Activated naive CD4-positive, alpha-beta T cell treated with anti-CD3 and anti-CD28 coated beads, Interleukin-2, amount 50 U/mL, for 72 hours (primary cell): ENCODE measurements around the gene DAGLB. TPM values are rescaled to one million over a fixed set of nuclear protein-coding genes. Genes with fewer than 3 reads are reported as not detected.
"Not testable (repeated sequence)": the region's sequence is repeated elsewhere in the genome, so short reads cannot be mapped to it uniquely, and the experiment has no call there.

Experiments
- ATAC-seq, 2 donors: fragments of 150-1000 bp; cut with Tn5 transposase; 2 replicates each; pipeline ENCODE4 v1.10.0; 2021; ENCODE audit warnings: mild to moderate bottlenecking in 2 of 2, moderate library complexity in 2 of 2
- DNase-seq, 2 donors: peaks; one replicate each; pipeline ENCODE4 v3.0.0; 2021 to 2022; ENCODE audit warnings: low spot score in 2 of 2
- H3K27ac Mint-ChIP-seq, 2 donors: one replicate each; pipeline ENCODE4 v1.8.0; 2022; ENCODE audit warnings: mild to moderate bottlenecking in 2 of 2, mixed read lengths in 2 of 2
- H3K36me3 Mint-ChIP-seq, 2 donors: one replicate each; pipeline ENCODE4 v1.8.0; 2022; ENCODE audit warnings: mixed read lengths in 2 of 2
- H3K9me3 Mint-ChIP-seq, 2 donors: one replicate each; pipeline ENCODE4 v1.8.0; 2022; ENCODE audit warnings: mixed read lengths in 2 of 2
- total RNA-seq, 2 donors: library from RNA; stranded (reverse); gene quantifications; one replicate each; pipeline ENCODE4 v1.2.3, GENCODE V29; 2022

DAGLB gene
- total RNA-seq, 2 donors from 2014 or later, result 19.1 to 20.7 TPM

DNA sequence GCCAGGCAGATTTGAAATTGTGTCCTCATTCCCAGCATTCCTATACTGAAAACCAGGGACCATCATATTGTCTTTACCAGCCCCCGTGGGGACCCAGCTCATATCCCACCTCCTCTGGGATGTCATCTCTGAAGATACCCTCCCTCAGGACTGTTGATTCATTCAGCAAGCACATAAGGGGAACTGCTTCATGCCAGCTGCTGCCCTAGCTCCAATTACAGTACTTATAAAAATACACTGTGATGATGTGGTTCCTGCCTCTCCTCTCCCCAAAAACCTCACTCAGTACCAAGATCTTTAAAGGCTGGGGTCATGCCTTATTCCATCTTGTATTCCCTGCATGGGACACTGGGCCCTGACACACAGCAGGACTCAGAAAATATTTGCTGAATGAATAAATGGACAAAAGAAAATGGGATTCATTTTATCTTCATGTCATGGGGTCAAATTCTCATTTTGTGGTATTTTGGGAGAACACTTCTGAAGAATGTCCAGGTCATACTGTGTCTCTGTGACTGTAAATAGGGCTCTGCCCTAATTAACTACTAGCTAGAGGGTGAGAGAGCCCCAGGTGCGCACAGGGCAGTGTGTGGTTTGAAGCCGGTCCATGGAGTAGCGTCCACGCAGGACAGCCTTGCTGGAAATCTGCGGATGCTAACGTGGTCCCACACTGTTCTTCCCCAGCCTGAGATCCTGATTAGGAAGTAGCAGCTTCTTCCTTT lies 29.0 kb upstream of the DAGLB start:
- peak overlapping the region; percentile 48 to 90 for H3K27ac Mint-ChIP-seq
- H3K36me3 Mint-ChIP-seq, result peaks cover 0 to 5% of the 10 kb centered on the region in 2 donors
- peak in 1 of 2 donors; percentile 22 for ATAC-seq
- peak in 1 of 2 donors; percentile 46 for DNase-seq
- no peaks in the 10 kb centered on the region for H3K9me3 Mint-ChIP-seq

- Mint-ChIP-seq H3K36me3 (peaks cover 0 to 5% of the 10 kb centered on the region in 2 donors), H3K9me3 (no peaks in the 10 kb centered on the region), H3K27ac (peak overlapping the region in 1 of 2 donors; percentile 90)
- ATAC-seq (peak; percentile 24 to 71), DNase-seq (no peak)
Observed at GRCh38 chr7:6475433-6476186, 27.9 kb upstream of the DAGLB start.

- H3K36me3 Mint-ChIP-seq, result peaks cover 21 to 29% of the 10 kb centered on the region in 2 donors
- no peak for DNase-seq
- H3K27ac Mint-ChIP-seq, result peak overlapping the region; percentile 37 to 50
Observed at GRCh38 chr7:6465862-6466261, 18.1 kb upstream of the DAGLB start.

DNA sequence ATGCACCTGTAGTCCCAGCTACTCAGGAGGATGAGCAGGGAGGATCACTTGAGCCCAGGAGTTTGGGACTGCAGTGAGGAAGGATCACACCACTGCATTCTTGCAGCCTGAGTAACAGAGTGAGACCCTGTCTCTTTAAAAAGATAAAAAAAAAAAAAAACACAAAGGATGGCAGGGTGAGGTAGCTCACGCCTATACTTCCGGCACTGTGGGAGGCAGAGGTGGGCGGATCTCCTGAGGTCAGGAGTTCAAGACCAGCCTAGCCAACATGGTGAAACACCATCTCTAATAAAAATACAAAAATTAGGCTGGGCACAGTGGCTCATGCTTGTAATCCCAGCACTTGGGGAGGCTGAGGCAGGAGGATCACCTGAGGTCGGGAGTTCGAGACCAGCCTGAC lies 15.9 kb upstream of the DAGLB start:
- H3K9me3 Mint-ChIP-seq, ATAC-seq, H3K27ac Mint-ChIP-seq, DNase-seq: not testable (repeated sequence)
- peaks cover 17% of the 10 kb centered on the region in 2 donors for H3K36me3 Mint-ChIP-seq

More at GRCh38 chr7:6465862-6466261, 18.1 kb upstream of the DAGLB start:
- no peaks in the 10 kb centered on the region for H3K9me3 Mint-ChIP-seq
- no peak for ATAC-seq

DNA sequence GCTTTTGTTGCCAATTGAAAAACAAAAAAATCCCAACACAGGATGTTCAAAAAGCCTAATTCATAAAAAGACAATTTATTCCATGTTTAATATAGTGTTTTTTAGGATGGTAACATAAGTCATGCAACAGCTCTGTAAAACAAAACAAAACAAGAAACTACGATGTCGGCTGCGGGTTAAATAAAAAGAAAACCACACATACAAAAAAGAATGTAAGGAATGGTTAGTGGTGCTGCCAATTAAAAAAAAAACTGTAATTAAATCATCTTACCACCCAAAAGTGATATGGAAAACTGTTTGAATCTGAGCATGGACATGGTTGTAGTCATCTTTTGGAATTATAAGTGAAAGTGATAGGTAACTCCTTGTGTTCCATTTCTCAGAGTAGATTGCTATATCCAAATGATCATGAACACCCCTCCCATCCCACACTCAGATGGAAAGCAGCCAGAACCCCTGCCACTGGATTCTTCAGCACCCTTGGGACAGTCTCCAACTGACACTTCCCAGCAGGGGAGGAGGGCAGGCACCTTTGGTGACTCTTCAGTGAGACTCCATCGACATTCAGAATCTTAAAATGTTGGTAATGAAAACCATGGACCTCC lies 14.3 kb upstream of the DAGLB start:
- H3K27ac Mint-ChIP-seq, result peak overlapping the region in 1 of 2 donors; percentile 86
- ATAC-seq, result no peak
- peaks cover 10 to 13% of the 10 kb centered on the region in 2 donors for H3K36me3 Mint-ChIP-seq
- H3K9me3 Mint-ChIP-seq, result no peaks in the 10 kb centered on the region
- DNase-seq, result no peak

- H3K36me3 Mint-ChIP-seq, result peaks cover 7 to 8% of the 10 kb centered on the region in 2 donors
- H3K27ac Mint-ChIP-seq, result peak overlapping the region in 1 of 2 donors; percentile 63
- no peaks in the 10 kb centered on the region for H3K9me3 Mint-ChIP-seq
Observed at GRCh38 chr7:6460990-6461584, 13.3 kb upstream of the DAGLB start.

DNA sequence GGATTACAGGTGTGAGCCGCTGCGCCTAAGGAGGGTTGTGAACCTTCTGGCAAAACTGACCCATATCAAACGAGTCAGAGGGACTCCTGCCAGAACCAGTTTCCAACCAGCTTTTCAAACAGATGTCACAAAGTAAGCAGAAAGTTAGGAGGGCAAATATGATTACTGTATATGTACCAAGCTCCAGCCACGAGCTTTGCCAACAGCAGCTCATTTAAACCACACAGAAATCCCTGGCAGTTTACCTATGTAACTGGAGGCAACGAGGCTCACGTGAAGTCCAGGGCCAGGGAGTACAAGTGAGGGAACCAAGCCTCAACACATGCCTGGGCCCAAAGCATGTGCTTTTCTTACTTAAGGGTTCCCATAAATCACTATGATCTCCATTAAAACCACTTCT lies 12.5 kb upstream of the DAGLB start:
- H3K36me3 Mint-ChIP-seq, result peaks cover 0 to under 1% of the 10 kb centered on the region in 2 donors
- no peak for ATAC-seq
- no peaks in the 10 kb centered on the region for H3K9me3 Mint-ChIP-seq
- H3K27ac Mint-ChIP-seq, result peak overlapping the region in 1 of 2 donors; percentile 86
- no peak for DNase-seq

More at GRCh38 chr7:6460990-6461584, 13.3 kb upstream of the DAGLB start:
- no peak for DNase-seq
- ATAC-seq, result no peak

- H3K36me3 Mint-ChIP-seq, DNase-seq, H3K27ac Mint-ChIP-seq, H3K9me3 Mint-ChIP-seq: not testable (repeated sequence)
- peak; percentile 64 to 91 for ATAC-seq
Observed at GRCh38 chr7:6458676-6459075, 10.9 kb upstream of the DAGLB start.

- no peak overlapping the region for H3K27ac Mint-ChIP-seq
Observed at GRCh38 chr7:6453734-6454133, 6.0 kb upstream of the DAGLB start.

DNA sequence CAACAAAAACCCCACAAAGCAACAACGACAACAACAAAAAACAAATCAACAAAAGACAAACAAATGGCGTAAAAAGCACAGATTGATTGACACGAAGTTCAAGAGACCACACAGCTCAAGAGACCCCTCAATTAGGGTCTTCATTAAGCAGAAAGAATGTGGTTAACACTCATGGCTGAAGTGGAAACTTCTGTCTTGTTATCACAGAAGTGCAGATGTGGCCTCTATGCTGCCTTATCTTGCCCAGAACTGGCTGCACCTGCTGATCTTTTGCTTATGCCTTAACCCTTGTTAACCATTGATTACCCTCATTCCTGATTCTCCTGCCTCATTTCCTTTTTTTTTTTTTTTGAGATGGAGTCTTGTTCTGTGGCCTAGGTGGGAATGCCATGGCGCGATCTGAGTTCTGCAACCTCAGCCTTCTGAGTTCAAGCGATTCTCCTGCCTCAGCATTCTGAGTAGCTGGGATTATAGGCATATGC lies 3.5 kb upstream of the DAGLB start:
- peaks cover 6 to 12% of the 10 kb centered on the region in 2 donors for H3K36me3 Mint-ChIP-seq
- no peaks in the 10 kb centered on the region for H3K9me3 Mint-ChIP-seq
- DNase-seq (no peak), ATAC-seq (no peak)
- no peak overlapping the region for H3K27ac Mint-ChIP-seq

More at GRCh38 chr7:6453734-6454133, 6.0 kb upstream of the DAGLB start:
- ATAC-seq (no peak), DNase-seq (no peak)
- Mint-ChIP-seq H3K9me3 (no peaks in the 10 kb centered on the region), H3K36me3 (no peaks in the 10 kb centered on the region)

- ATAC-seq, DNase-seq, H3K27ac Mint-ChIP-seq, H3K9me3 Mint-ChIP-seq: not testable (repeated sequence)
- H3K36me3 Mint-ChIP-seq, result peaks cover 10 to 17% of the 10 kb centered on the region in 2 donors
Observed at GRCh38 chr7:6450591-6450990, 2.8 kb upstream of the DAGLB start.

GRCh38 chr7:6449884-6450283 lies 2.1 kb upstream of the DAGLB start:
- not testable (repeated sequence) for DNase-seq, ATAC-seq, H3K9me3 Mint-ChIP-seq, H3K27ac Mint-ChIP-seq
- peaks cover 17 to 25% of the 10 kb centered on the region in 2 donors for H3K36me3 Mint-ChIP-seq

DNA sequence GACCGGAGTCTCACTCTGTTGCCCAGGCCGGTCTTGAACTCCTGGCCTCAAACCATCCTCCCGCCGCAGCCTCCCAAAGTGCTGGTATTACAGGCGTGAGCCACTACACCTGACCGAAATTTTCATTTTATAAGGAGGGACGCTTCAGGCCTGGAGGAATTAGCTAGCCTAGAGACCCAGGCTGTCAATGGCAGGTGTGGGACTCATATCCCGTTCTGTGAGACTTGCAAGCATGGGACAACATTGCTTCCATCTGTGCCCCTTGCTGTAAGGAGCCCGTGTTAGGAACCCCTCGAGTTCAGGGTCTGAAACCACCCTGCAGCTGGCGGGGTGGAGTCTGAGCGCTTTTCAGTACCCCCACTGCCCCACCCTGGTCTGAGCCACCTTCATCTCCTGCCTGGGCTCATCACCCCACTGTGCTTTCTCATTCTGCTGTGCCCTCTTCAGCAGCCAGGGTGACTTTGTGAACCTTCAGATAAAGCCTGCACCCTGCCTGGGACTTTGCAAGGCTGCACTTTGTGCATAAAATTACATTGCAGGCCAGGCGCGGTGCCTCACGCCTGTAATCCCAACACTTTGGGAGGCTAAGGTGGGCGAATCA lies 1.3 kb upstream of the DAGLB start:
- peaks cover 25% of the 10 kb centered on the region in 2 donors for H3K36me3 Mint-ChIP-seq

GRCh38 chr7:6446838-6447580 lies 745 bp downstream of the DAGLB start:
- ATAC-seq (peak; percentile 35 to 38), DNase-seq (peak; percentile 31 to 61)
- H3K9me3 Mint-ChIP-seq, result no peaks in the 10 kb centered on the region
- peak overlapping the region; percentile 97 to 100 for H3K27ac Mint-ChIP-seq
- peaks cover 36 to 39% of the 10 kb centered on the region in 2 donors for H3K36me3 Mint-ChIP-seq

More for the DNA sequence above, 1.3 kb upstream of the DAGLB start:
- no peaks in the 10 kb centered on the region for H3K9me3 Mint-ChIP-seq
- no peak for ATAC-seq
- H3K27ac Mint-ChIP-seq, result peak overlapping the region; percentile 72 to 97
- no peak for DNase-seq

GRCh38 chr7:6444516-6445269 lies 3.1 kb downstream of the DAGLB start:
- H3K27ac Mint-ChIP-seq, result peak overlapping the region in 1 of 2 donors; percentile 51
- H3K9me3 Mint-ChIP-seq, result no peaks in the 10 kb centered on the region
- peaks cover 37 to 52% of the 10 kb centered on the region in 2 donors for H3K36me3 Mint-ChIP-seq
- no peak for DNase-seq
- no peak for ATAC-seq
